Right ventricle myocardium inferior (tissue), 1 donor: ENCODE measurements around the gene CD209. TPM values are rescaled to one million over a fixed set of nuclear protein-coding genes. Genes with fewer than 3 reads are reported as not detected.

Experiments
- ATAC-seq: fragments of 200-7000 bp; cut with Tn5 transposase; one replicate; pipeline ENCODE4 v1.9.1; 2020; ENCODE audit warnings: mild to moderate bottlenecking, moderate library complexity
- DNase-seq: peaks from one replicate; pipeline ENCODE4 v3.0.0; 2021; ENCODE audit errors: missing footprints
- intact Hi-C: fragments of 100-400 bp; cut with DNase I; formaldehyde crosslinking; loops from one replicate; pipeline ENCODE4 v1.11.0; 2022
- total RNA-seq: library from RNA; stranded (reverse); fragmentation: NEBNext Ultra II Directional; extraction: Animal tissue kit (Norgen Biotek cat#: 25700); gene quantifications from one replicate; pipeline ENCODE4 v1.2.1, GENCODE V29; 2021
- donor health status: DM: no; HTN: yes; CAD: no; lungs with severe emphysema.

Gene CD209
- total RNA-seq, 1 donor from 2014 or later = 15.6 TPM

DNA sequence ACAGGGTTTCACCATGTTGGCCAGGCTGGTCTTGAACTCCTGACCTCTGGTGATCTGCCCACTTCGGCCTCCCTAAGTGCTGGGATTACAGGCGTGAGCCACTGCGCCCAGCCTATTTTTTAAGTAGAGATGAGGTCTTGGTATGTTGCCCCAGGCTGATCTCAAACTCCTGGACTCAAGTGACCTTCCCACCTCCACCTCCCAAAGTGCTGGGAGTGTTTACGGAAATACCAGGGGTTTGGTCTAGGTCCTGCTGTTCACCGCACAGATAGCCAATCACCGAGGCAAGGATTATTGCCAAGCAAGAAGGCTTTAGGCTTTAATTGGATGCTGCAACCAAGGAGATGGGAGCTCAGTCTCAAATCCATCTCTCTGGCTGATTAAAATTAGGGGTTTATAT is 27.0 kb downstream of the CD209 start:
- ATAC-seq (no peak), DNase-seq (no peak)
- intact Hi-C loops = no loop called here

DNA sequence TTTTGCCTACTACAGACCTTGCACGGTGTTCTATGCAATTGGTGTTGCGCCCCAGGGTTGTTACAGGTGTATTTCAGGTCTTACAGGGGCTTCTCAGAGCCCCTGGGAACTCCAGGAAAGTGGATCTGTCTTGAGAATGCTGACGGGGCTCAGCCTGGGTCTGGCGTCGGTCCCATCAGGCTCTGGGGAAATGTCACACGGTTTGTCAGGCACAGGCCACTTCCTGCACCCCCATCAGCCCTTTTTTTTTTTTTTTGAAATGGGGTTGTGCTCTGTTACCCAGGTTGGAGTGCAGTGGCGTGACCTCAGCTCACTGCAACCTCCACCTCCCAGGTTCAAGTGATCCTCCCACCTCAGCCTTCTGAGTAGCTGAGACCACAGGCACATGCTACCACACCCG is 28.7 kb downstream of the CD209 start:
- intact Hi-C loops = no loop called here
- DNase-seq (no peak), ATAC-seq (no peak)

DNA sequence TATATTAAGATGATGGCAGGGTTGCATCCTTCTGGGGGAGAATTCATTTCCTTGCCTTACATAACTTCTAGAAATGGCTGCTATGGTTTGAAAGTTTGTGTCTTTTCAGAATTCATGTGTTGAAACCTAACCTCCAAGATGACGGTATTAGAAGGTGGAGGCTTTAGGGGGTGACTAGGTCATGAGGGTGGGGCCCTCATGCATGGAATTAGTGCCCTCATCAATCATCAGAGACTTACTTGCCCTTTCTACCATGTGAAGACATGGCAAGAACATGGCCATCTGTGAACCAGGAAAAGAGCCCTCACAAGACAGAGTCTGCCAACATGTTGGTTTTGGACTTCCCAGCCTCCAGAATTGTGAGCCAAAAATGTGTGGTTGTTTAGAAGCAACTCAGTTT is 30.6 kb downstream of the CD209 start:
- DNase-seq = no peak
- no peak for ATAC-seq
- intact Hi-C loops = no loop called here

DNA sequence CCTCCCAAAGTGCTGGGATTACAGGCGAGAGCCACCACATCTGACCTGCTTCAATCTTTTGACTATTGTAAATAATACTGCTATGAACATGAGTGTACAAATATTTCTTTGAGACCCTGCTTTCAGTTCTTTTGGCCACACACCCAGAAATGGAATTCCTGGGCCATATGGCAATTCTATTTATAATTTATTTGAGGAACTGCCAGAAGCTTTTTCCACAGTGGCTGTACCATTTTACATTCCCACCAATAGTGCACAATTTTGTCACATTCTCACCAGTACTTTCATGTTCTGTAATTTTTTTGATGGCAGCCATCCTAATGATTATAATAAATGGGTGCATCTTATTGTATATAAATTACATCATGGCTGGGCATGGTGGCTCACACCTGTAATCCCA is 31.7 kb downstream of the CD209 start:
- DNase-seq = no peak
- no peak for ATAC-seq
- intact Hi-C loops = no loop called here

DNA sequence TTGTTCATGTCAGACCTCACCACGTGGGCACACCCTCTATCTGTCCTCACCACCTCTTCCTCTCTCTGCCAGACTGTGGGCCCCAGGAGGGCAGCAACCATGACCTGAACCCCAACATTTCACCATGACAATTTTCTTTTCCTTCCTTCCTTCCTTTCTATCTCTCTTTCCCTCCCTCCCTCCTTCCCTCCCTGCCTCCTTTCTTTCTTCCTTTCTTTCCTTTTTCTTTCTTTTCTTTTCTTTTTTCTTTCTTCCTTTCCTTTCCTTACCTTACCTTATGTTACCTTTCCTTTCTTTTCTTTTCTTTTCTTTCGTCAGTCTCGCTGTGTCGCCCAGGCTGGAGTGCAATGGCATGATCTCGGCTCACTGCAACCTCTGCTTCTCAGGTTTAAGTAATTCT is 36.7 kb downstream of the CD209 start:
- ATAC-seq (no peak), DNase-seq (no peak)
- intact Hi-C loops = no loop called here

DNA sequence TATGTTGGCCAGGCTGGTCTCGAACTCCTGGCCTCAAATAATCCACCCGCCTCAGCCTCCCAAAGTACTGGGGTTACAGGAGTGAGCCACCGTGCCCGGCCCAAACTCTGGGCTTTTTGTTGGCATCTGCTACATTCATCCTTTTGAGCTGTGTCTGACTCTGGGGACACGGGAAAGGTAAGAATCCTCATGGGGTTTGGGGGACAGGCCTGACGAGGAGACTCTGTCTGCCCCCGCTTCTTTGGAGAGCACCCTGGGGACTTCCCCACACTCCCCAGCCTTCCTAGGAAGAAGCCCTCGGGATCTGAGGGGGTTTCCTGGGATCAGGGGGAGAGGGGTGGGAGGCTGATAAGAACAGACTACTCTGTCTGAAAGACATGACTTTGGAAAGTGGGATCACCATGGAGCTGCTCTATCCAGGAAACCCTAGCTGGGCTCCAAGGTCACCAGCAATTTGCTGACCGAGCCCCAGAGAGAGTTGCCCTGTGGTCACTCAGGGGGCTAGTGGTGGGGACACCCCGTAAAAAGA is 37.3 kb downstream of the CD209 start:
- intact Hi-C loops = no loop called here
- ATAC-seq = no peak
- DNase-seq = no peak

DNA sequence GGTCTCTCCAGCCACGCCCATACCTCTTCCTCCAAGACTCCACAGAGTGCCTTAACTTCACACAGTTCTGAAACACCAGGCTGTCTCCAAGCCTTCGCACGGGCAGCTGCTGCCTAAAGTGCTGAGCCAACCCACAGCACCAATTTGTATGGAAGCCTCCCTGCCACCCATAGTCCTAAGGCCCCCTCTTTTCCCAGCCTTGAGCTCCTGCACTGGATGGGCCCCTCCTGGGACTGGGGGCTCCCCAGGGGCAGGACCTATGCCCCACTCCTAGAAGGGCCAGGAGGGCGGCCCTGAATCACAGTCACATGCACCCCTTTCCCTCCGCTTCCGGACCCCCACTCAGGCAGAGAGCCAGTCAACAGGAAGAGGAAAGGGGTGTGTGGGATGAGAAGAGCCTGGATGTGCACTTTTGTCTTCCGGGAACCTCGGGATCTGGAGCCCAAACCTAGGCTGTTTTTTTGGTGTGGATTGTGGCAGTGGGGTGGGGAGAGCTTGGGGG is 40.3 kb downstream of the CD209 start:
- no peak for DNase-seq
- intact Hi-C loops = no loop called here
- peak; percentile 27 for ATAC-seq

DNA sequence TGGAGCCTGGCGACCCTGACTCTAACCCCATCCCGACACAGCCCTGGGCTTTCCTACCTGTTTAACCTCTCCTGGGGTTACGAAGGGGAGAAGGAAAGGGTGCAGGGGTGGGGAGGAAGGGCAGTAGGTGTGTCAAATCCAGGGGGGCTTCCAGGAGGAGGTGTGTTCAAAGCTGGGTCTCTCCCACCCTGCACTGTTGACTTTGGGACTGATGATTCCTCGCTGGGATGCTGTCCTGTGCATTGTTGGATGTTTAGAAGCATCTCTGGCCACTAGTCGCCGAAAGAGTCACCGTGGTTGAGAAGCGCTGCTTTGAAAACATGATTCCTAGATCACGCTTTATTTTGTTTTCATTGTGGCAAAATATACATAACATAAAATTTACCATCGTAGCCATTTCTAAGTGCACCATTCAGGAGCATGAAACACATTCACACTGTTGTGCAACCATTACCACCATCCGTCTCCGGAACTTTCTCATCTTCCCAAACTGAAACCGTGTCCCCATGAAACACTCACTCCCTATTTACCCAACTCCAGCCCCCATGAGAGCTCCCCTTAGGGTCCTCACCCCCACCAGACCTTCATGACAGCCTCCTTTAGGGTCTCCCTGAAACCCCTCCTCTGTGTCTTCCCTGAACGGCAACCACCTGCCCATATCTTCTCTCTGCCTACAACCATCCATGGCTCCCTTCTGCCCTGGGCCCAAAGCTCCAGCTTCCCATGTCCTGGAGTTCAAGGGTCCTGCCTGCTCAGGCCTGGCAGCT is 41.0 kb downstream of the CD209 start:
- intact Hi-C loops = no loop called here
- DNase-seq (no peak), ATAC-seq (no peak)

DNA sequence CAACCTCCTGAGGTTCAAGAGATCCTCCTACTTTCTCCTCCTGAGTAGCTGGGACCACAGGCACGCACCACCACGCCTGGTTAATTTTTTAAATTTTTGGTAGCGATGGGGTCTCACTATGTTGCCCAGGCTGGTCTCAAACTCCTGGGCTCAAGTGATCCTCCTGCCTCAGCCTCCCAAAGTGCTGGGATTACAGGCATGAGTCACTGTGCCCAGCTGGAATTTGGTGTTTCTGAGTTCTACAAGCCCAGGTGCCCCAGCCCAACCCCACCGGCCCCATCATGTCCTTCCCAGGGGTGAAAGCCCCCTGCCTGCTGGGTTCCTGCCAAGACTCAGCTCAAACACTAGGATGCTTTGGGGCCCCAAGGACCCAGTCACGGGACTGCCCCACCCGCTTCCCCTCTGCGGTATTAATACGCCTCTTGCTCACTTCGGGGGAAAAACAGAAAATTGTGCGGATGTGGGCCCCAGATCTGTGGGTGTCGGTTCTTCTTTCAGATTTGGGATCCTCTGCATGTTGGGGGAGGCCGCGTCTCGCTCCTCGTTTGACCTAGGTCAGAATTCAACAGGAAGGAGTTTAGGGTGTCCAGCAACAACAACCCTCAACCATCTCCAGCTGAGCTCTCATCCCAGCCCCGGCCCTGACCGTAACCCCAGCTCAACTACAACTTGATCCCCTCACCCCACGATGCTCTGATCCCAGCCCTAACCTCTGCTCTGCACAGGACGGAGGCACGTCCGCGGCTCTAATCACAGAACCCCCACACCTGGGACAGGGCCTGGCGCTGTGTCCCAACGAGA is 41.7 kb downstream of the CD209 start:
- intact Hi-C loops = no loop called here
- ATAC-seq = peak; percentile 45
- DNase-seq = peak; percentile 77

DNA sequence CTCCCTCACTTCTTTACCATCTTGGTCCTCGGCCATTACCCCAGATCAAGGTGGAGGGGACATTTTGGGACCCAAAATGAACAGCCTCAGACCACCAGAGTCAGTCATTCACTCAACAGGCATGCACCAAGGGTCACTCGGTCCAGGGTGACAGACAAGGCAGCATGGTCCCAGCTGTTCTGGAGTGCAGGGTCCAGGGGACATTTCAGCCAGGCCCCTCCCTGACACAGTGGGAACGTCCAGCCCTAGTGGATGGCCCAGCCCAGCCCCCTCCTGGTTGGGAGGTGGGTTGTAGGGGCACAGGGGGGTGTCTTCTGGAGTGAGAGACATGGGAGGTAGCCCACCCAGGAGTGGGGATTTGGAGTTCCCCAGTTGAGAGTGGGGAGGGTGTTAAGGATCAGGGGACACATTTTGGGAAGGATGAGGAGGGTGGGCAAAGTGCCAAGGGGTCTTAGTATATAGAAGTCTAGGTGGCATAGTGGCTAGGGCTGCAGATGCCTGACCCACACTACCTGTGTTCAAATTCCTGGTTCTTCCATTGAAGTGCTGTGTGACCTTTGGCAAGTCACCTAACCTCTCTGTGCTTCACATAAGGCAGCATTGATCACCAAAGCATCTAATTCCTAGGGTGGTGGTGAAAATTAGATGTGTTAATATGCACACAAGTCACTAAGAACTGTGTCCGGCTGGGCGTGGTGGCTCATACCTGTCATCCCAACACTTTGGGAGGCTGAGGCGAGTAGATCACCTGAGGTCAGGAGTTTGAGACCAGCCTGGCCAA is 42.9 kb downstream of the CD209 start:
- intact Hi-C loops = no loop called here
- no peak for DNase-seq
- ATAC-seq = no peak

DNA sequence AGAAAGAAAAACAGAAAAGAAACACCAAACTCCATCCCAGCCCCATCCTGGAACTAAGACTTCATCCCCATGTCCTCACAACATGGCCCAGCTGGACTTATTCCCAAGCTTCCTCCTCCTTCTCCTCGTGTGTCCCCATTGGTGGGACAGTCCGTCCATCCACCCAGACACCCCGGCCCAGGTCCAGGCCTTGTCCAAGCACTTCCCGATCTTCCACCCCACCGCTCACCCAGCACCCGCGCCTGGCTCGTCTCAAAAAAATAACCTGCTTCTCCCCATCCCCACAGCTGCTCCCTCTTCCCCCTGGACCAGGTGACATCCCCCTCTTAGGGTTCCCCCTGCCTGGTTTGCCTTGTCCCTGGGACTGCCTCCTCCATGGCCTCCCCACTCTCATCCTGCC is 44.0 kb downstream of the CD209 start:
- intact Hi-C loops = no loop called here
- ATAC-seq (no peak), DNase-seq (no peak)

DNA sequence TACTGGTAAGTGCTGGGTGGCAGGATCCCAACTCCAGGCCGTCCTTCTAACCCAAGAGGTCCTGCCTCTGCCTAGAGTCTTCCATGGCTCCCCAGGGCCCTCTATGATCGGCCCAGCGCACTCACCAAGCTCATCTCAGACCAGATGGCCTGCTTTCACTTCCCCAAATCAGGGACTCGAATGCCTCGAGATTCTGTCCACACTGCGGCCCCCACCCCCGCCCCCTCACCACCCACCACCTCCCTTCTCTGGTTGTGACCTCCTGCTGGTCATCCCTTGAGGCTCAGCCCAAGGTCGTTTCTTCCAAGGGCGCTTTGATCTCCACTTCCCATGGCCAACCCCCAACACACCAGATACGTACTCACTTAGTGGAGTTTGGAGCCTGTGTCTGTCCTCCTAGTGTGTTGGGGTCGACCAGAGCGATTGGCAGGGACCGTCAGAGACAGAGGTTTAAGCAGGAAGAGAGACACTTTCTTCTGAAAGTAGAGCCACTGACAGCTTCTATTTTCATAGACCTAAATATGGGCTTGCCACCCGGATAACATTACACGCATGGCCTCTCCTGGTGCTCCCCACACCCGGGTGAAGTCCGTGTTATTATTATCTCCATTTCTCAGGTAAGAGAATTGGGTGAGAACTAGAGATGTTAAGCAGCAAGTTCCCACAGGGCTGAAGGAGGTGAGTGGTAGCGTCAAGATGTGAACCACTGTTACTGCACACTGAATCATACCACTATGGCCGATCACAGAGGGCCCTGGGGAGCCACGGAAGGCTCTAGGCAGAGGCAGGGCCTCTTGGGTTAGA is 45.5 kb downstream of the CD209 start, which contains the start of gene FCER2:
FCER2 (minus strand) TSS at position 478 of the 804 bp plus-strand sequence. CDS start 2,371 bp downstream, outside the sequence.
- DNase-seq (no peak), ATAC-seq (no peak)
- intact Hi-C loops = no loop called here

DNA sequence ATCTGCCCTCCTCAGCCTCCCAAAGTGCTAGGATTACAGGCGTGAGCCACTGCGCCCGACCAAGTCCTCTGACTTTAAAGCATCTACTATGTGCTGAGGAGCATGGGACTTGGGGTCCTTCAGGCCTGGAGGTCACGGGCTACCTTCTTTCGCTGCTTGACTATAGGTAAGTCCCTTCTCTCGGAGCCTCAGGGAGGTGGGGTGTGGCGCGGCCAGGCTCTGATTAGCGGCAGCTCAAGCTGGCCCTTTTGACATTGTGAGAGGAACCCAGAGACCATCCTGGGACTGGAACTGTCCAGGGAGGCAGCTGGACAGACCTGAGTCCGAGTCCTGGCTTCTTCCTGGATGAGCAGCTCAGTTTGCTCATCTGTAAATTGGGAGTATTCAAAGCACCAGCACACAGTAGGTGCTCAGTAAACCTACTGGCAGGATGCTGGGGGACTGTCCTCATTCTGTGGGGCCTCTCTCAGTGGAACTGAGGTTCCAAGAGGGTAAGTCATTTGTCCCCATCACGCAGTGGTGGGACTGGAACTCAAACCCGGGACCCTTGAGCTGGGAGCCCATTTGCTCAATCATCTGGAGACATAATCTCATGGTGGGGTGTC is 46.2 kb downstream of the CD209 start:
- no peak for ATAC-seq
- DNase-seq = no peak
- intact Hi-C loops = no loop called here

DNA sequence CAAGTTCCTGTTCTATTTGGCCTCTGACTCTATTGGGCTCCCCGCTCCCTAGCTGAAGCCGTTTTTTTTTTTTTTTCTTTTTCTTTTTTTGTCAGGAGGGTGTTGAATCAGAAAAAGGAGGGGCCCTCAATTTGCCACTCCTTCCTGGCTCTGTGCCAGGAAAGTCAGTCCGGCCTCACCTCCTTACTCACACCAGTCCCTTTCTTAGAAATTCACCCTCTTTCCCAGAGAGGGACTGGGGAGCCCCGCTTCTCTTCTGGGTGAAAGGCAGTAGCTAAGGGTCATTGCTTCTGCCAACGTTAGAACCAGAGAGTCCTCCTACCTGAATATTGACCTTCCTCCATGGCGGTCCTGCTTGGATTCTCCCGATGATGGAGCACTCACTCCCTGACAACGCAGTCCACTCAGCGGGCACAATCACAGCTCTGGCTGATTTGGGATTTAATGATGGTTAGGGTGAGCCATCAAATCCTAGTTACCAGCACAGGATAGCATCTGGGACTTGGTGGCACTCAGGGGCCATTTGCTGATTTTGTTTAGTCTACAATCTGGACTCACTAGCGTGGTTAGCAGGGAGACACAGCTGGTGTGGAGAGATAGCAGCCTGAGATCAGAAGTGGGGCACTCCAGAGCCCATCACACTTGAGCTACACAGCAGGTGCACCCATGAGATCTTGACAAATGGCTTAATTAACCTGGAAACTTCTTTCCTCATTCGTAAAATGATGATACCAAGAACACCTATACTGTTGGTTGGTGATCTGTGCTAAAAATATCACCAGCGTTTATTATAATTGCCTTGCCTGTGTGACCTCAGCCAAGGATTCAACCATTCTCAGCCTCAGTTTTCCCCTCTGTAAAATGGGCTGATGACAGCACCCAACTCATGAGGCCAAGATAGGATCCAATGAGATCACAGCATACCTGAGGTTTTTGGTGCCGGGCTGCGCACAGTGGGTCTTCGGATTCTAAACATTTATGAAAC is 47.6 kb downstream of the CD209 start:
- ATAC-seq = no peak
- intact Hi-C loops = no loop called here
- DNase-seq = no peak

DNA sequence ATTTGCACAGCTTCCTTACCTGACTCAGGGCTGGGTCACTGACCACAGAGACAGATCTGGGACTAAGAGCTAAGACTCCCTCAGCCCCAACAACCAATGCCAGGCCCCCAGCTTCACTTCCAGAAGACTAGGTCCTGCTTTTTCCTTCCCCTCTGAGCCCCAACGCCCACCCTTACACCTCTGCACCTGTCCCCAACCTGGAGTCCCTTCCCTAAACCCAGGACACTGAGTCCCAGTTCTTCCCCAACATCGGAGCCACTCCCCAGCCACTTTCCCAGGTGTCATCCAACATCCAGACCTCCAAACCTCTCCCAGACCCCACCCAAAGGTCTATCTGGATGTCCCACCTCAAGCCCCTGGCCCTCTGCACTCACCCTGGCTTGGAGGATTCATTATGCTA is 48.3 kb downstream of the CD209 start:
- DNase-seq = no peak
- intact Hi-C loops = no loop called here
- ATAC-seq = no peak

DNA sequence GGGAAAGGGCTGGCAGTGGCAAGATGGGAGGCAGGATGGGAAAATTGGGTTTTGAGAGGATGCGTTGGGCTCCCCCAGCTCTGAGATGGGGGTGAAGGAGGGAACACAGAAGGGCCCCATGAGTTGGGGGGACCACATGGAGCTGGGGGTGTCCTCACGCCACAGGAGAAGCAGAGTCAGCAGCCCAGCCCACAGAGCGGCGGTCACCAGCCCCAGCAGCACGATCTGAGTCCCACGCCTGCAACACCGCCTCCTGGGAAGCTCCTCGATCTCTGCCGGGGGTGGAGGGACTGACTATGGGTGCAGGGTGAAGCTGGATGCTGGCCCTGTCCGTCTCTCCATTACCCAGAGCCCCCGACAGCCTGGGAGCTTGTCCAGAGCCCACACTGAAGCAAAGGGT is 48.8 kb downstream of the CD209 start:
- intact Hi-C loops = no loop called here
- no peak for DNase-seq
- ATAC-seq = no peak
